ENCODE data around the gene AFAP1L1.

AFAP1L1 gene

DNA sequence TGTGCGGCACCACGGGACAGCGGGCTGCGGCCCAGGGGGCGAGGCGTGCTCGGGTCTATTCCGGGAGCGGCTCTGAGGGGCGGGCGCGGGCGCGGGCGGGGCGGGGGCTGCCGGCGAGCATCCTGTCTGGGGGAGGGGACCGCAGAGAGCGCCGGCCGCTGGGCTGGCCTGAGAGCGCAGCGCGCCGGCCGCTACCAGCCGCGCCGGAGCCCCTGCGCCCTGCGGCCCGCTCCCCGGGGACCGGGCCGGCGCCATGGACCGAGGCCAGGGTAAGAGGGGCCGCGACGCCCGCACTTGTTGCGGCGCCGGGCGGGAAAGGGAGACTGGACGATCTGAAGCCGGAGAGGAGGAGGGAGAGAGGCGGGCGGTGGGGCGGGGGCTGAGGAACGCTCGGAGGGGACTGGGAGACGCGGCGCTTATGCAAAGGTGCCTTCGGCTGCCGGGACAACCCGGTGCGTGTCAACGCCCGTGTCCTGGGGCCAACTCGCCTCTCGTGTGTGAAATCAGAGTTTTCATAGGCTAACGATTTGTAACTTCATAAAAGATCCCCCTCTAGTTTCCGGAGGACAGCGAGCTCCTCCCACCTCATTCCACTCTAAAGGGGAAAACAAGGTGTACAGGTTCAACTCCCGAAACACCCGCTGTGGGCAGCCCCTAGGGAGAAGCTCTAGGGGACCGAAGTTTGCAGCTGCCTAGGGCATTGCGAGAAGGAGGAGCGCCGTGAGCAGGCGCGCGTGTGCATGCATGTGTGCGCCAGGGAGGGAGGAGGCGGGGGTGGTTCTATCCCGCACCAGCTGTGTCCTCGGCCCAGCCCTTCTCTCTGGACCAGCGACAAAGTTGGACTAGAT, at the start of gene AFAP1L1:
Gene AFAP1L1, plus strand, starts transcription at position 144 of the 848 bp plus-strand sequence. Its CDS starts 110 bp downstream, at position 254.
- DNase-seq: no peak

DNA sequence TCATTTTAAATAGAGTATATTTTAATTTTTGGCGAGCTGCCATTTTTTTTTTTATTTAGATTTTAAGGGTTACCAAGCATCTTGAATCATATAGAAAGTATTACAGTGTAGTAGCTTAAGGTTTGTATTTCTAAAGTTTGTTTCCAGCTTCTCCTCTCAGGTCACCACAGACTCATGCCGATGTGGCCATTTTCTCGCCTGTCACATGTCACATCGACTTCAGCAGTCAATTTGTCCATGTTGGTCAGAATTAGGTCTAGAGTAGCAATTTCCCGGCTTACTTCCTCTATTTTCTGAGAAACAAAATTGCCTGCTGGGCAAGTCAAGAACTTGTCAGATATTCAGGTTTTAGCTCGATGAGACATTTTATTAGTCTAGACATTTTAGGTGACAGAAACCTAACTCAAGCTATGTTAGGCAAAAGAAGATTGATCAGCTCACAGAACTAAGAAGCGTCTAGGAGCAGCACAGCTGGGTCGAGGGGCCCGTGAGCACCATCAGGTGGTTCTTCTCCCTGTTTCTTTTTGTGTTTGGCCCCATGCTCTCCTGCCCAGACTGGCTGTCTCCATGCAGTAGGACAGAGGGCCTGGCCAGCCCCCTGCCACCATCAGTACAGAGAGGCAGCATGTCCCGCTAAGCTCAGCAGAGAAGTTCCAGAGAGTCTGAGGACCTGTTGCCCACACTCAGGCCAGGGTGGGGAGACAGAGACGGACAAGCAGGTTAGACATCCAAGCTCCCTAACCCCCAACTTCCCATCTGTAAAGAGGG, 48.4 kb upstream of the AFAP1L1 start:
- no peak for DNase-seq

DNA sequence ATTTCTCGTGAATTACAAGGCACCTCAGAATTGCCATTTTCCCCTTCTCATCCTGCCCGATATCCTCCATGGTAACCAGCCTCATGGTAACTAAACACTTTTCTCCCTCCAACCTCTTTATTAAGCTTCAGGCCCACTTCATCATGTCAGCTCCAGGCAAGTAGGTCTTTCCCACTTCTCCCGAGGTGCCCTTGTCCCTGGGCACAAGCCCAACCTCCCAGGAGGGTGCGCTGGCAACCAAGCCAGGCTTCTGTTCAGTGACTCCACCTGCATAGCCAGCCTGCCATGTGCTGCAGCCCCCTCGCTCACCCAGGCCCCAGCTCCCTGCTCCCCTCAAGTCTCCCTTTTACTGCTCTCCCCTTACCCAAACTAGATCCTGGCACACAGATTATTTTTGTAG, 47.4 kb upstream of the AFAP1L1 start:
- peak; percentile 20 for DNase-seq

DNA sequence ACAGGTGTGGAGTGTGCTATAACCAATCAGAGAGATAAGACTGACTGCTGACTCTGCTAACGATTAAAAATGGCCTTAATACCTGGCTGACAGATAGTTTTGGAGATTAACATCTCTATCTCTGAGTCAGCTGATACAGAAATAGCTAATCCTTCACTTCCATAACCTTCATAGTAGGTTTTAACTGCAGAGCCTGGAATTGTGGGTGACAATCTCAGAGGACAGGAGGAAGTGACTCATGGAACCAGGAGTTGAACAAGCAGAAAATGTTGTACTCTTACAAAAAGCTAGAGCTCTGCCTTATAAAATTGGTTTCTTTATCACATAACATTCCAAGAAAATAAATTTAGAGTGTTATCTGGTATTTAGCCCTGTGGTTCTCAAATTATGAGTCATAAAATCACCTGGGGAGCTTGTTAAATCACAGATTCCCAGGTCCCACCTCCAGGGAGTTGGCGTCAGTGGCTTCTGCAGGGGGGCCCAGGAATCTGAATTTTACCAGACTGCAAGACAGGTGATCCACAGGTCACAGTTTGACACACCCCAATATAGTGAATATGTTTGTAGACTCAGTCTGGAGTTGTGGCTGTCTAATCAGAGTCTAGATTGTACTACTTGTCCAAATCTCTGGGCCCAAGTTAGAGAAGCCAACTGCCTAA, 44.4 kb upstream of the AFAP1L1 start:
- DNase-seq: no peak

DNA sequence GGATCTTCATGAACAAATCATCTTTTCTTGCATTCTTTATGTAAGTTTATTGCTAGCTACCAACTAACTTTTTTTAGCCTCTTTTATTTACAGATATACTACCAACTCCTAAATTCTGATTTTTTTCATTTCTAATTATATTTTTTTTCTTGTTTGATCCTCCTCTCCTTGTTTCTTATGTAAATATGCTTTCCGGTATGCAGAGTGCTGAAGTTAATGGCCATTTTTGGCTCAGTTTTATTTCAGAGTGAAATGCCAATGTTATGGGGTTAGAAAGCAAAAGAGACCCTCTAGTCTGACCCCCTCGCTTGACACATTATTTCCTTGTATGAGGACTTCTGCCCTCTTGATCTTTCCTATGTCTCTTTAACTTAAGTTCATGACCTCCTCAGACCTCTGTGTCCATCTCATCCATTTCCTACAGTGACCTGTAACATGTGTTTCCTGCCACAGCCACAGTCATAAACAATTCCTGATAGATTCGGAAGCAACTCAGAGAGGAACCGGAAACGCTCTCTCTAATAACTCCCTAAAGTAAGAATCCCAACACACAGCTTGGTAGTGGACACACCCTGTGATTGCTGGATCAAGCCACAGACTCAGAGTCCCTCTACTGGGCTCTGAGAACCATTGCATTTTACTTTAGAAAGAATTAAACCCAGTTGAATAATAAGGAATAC, 42.9 kb upstream of the AFAP1L1 start:
- no peak for DNase-seq

DNA sequence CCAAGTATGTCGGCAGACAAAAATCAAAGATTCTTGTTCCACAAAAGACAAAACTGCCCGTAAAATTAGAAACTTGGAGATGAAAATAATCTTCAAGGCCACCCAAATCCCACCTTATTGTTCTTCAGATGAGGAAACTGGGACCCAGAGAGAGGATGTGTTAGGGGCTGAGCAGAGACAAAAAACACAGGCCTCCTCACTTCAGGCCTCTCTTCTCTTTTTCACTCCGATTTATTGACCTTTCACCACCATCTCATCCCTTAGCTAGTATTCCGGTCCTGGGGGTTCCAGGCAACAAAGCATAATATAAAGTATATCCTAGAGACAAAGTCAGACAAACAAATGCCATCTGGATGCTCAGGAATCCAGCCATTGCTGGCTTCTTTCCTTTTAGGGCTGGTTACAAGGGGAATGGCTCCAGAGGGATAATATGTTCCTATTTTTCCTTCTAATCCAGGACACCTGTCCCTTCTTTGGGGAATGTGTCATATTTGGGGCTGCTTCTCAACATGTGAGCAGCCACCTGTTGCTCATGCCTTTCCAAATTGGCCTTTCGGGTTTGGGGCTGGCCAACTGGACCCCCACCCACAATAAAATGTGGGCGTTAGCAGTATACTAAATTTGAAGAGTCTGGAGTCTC, 42.2 kb upstream of the AFAP1L1 start:
- no peak for DNase-seq

DNA sequence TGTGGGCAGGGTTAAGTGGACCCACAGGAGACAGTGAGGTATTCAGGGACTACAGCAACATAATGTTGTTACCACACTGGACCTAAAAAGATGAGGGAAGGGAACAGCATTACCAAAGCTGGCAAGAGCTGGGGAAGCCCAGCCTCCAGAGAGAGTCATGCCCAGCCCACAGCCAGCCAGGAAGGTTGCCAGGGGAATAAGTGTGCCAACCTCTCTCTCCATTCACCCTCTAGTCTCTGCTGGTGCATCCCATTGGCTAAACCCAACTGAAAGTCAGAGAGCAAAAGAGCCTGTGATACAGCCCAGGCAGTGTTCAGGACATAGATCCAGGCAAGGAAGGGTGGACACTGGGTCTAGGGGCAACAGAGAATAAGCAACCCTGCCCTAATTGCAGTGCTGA, 35.8 kb upstream of the AFAP1L1 start:
- no peak for DNase-seq

DNA sequence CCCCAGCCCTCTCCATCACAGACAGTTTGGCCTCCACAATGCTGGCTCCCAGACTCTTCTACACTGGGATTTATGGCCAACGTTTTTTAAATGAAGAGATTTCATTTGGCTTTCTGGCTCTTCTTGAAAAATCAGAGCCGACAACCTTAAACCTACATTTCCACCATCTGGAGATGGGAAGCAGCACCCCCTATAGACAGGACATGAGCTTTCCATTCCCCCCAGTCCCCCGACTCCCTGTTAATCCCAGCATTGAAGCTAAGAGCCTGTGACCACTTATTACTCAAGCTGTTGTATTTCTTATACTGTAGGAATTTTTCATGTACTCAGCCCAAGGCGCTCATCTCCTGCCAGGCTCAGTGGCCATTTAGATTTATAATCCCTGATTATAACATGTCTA, 34.0 kb upstream of the AFAP1L1 start:
- no peak for DNase-seq

DNA sequence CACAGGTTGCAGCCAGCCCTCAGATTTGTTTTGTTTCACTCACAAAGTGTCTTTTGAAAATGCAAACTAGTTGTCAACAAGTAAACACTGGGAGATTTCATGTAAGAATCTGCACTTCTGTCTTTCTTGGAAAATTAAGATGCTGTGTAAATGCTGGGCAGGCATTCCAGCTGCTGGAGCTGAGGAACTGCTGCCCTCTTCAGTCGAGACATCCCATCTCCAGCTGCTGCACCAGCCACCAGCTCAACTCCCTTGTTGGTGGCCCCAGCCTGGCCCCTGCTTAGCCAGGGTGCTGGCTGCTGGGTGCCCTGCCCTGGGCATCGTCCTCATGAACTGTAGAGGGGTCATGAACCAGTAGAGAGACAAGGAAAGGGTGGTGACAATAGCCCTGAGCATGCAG, 33.1 kb upstream of the AFAP1L1 start:
- DNase-seq: no peak

DNA sequence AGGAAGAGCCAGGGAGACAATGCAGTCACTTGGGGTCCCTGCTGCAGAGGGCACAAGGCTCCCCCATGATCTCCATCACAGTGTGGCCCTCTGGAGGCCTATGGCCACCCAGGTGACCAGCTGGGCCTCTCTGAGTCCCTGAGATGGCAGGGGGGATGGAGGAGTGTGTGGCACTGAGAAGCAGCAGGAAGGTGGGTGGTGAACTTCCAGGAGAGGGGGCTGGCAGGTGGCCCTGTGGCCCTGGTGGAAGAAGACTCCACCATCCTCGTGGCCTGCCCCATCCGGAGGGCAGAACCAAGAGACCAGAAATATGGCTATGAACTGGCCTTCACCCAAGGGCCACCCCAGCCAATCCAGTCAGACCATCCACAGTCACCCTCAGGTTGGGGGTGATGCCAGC, 31.7 kb upstream of the AFAP1L1 start:
- no peak for DNase-seq

DNA sequence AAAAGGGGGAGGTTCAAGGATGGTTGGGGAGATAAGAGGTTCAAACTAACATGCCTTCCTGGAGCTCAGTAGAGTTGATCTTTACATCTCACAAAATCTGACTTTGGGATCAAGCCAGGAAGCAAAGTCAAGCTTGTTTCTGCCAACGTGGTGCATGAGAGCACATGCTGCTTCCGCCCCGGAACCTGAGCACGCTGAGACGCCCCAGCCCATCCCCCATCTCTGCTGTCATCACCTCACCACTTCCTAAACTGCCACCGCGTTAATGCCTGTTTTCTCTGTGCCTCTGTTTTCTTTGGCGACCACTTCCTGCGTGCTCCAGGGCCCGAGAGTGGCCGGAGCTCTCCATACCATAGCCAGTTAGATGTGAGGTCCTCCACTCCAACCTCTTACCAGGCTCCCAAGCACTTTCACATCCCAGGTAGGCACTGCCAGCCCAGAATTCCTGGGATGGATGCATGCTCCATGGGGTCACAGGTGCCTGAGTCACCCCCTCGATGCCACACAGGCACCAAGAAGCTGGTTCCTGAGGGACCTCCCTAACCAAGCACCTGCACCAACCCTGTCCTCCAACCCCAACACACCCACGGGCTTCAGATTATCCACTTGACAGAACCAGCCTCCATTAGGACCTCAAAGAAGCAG, 31.2 kb upstream of the AFAP1L1 start:
- DNase-seq: no peak

DNA sequence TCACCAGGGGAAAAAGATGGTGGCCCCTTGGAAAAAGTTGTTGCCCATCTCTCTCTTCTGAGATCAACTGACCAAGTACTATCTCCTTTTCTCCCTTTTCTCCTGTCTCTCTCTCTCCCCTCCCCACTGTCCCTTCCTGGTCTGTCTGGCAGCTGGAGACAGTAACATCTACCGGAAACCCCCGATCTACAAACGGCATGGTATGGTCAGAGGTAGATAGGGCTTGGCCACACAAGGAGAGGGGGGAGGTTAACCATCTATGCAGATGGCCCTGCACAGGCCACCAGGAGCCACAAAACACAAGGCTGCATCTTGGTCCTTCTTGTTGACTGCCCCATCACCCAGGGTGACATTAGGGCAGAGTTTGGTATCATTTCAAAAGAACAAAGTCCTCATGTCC, 29.3 kb upstream of the AFAP1L1 start:
- DNase-seq: no peak

DNA sequence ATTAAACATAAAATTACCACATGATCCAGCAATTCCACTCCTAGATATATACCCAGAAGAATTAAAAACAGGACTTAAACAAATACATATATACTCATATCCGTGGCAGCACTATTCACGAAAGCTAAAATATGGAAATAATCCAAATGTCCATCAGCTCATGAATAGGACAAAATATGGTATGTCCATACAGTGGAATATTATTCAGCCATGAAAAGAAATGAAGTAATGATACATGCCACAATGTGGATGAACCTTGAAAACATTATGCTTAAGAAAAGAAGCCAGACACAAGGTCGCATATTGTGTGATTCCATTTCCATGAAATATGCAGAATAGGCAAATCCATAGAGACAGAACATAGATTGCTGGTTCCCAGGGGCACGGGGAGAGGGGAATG, 24.8 kb upstream of the AFAP1L1 start:
- DNase-seq: no peak

DNA sequence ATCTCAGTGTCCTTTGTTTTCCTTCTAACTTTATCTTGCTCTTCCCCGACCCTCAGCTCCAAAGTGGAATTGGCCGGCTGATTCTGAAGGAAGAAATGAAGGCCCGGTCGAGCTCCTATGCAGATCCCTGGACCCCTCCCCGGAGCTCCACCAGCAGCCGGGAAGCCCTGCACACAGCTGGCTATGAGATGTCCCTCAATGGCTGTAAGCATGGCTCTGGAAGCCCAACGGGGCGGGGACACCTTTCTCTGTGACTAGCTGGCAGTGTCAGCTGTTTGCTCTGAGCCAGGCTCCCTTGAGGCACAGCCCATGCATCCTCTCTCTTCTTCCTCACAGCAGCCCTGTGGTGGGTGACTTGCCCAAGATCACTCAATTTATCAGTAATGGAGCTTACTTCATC, 23.9 kb upstream of the AFAP1L1 start:
- no peak for DNase-seq

DNA sequence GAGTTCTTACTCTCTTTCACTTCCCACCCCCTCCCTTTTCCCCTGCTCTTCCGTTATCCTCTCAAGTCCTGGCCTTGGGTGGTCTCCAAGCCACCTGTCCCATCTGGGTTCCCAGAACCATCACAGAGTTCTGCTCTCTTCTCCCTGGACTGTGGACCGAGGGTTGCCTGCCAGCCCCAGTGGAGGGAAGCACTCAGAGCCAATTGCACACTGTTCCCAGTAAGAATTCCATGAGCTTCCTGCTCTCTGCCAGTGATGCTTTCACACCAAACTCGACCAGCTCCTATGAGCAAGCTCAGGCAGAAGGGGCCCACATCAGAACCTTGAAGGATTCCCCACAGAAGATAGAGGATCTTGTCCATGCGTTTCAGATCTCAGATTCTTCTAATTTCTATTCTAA, 20.1 kb upstream of the AFAP1L1 start:
- no peak for DNase-seq

DNA sequence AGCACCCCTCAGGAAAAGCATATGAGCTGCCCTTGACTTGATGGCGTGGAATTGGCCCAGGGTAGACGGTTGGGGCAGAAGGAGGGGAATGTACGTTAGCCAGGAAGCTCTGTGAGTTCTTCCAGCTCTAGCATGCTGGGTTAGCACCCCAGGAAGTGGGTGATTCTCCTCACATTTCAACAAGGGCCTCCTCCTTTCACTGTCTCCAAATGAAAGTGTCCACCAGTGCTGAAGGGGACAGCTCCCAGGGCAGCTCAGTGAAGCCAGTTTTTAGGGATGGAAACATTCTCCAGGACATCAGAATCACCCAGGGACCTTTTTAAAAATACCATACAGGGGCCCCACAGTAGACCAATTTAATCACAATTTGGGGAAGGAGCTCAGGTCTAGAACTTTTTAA, 17.2 kb upstream of the AFAP1L1 start:
- DNase-seq: no peak

DNA sequence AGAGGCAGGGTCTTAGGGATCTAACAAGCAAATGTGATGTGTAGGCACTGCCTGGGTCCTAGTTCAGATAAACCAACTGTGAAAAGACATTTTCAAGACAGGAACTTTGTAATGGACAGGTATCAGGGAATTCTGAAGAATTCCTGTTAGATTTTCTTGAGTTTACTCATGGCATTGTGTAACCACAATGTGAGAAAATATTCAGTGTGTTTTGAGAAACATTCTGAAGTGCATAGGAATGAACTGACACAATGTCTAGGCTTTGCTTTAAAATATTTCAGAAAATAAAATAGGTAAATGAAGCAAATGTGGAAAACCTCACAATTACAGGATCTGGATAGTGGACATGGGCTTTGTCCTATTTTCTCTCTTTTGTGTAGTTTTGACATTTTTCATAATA, 15.2 kb upstream of the AFAP1L1 start:
- DNase-seq: no peak

DNA sequence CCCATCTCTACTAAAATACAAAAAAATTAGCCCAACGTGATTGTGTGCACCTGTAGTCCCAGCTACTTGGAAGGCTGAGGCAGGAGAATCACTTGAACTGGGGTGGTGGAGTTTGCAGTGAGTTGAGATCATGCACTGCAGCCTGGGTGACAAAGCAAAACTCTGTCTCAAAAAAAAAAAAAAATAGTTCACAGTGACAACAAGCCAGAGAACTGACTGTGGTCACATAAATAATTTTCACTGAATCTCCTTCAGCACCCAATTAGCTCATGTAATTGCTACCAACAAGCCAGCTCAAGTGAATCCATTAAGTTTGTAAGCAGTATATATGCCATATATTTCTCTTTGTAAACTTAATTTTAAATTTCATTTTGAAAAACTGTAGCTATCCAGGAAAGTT, 14.5 kb upstream of the AFAP1L1 start:
- no peak for DNase-seq

DNA sequence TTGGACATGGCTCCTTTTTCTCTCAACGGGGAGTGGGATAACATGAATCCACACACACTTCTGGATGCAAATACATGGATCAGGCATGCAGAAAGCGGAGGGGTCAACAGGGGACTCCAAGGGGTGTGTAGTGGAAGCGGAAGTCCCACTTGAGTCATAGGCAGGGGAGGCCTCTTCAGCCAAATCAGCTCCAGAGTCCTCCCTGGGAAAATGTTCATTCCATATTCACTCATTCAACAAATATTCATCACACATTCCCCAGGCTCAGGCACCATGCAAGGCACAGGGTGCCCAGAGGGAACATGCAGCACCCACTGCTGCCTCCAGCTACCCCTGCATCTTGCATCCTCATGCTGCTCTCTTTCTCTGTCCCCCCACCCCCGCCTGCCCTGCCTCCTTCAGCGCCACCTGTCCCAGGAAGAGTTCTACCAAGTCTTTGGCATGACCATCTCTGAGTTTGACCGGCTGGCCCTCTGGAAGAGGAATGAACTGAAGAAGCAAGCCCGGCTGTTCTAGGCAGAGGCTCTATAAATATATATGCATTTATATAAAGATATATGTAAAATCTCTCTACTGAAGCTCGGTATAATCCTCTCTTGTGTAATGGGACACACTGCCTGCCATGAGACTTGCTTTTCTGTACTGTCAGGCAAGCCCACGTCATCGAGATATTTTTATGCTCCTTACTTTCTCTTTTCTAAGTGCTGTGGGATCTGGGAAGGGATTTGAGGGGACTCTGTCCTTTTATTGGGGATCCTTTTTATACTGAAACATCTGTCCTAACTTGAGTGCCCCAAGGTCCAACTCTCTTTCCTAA, 13.6 kb upstream of the AFAP1L1 start:
- no peak for DNase-seq

DNA sequence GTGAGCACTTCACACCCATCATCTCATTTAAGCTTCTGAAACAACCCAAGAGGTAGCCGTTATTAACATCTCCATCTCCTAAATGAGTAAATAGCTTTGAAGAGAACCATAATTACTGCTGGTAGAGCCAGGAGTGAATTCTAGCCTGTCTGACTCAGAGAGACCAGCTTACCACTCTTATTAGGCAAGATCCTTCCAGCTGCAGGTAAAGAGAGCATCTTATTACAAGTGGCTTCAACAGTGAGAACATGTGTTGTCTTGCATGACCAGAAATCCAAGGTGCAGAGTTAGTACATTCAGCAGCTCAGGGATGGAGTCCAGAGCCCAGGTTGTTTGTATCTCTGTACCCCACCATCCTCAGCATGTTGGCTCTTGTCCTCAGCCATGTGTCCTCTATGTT, 10.9 kb upstream of the AFAP1L1 start:
- no peak for DNase-seq

DNA sequence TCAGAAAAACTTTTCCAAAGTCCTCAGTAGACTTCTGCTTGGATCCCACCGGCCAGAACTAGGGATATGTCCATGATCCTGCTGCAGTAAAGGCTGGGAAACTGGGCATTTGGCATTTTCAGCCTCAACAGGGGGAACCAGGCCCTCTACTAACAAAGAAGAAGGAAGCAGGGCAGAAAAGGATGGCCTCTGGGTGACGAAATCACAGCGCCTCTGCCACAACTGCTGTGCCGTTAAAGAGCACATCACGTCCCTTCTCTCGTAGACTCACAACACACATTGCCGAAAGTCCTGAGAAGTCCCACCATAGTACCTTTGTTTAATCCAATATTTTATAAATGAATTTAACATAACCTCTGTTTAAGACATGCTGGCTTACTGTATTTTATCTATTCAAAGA, 10.4 kb upstream of the AFAP1L1 start:
- no peak for DNase-seq

Data from NCI-H1092 (cell line).